KMS-11 (cell line): ENCODE results near the gene HSD17B8.

Experiments used
- H2AFZ ChIP-seq: fragments of 200-600 bp; sonication (generic); 2 replicates; pipeline ENCODE4 v1.6.1; 2016; ENCODE audit warnings: antibody characterized with exemption, mixed run types, low read depth
- H3K27ac ChIP-seq: fragments of 200-600 bp; sonication (generic); 2 replicates; pipeline ENCODE4 v1.6.1; 2016; ENCODE audit warnings: mild to moderate bottlenecking, mixed run types
- H3K27me3 ChIP-seq: fragments of 200-600 bp; sonication (generic); 2 replicates; pipeline ENCODE4 v1.6.1; 2017; ENCODE audit warnings: mild to moderate bottlenecking, low read depth, mixed run types, moderate library complexity; ENCODE audit not compliant: insufficient read depth
- H3K36me3 ChIP-seq: fragments of 200-600 bp; sonication (generic); 2 replicates; pipeline ENCODE4 v1.6.1; 2017; ENCODE audit warnings: mild to moderate bottlenecking, mixed run types; ENCODE audit not compliant: insufficient read depth
- H3K4me1 ChIP-seq: fragments of 200-600 bp; sonication (generic); 2 replicates; pipeline ENCODE4 v1.6.1; 2016; ENCODE audit warnings: mild to moderate bottlenecking, low read depth, mixed run types; ENCODE audit not compliant: poor library complexity, severe bottlenecking
- H3K4me2 ChIP-seq: fragments of 200-600 bp; sonication (generic); 2 replicates; pipeline ENCODE4 v1.7.0; 2016; ENCODE audit warnings: mild to moderate bottlenecking, mixed run types
- H3K4me3 ChIP-seq: fragments of 200-600 bp; sonication (generic); IDR thresholded peaks from 2 replicates; pipeline ENCODE4 v1.6.1; 2017; ENCODE audit warnings: low read depth, low read length, mixed read lengths; ENCODE audit not compliant: insufficient read depth
- H3K79me2 ChIP-seq: fragments of 200-600 bp; sonication (generic); 2 replicates; pipeline ENCODE4 v1.6.1; 2016; ENCODE audit warnings: low read depth, mixed run types; ENCODE audit not compliant: insufficient read depth
- H3K9ac ChIP-seq: fragments of 200-600 bp; sonication (generic); 2 replicates; pipeline ENCODE4 v1.6.1; 2016; ENCODE audit warnings: mild to moderate bottlenecking, mixed run types
- H4K20me1 ChIP-seq: fragments of 200-600 bp; sonication (generic); 2 replicates; pipeline ENCODE4 v1.6.1; 2016; ENCODE audit warnings: mild to moderate bottlenecking, mixed run types; ENCODE audit not compliant: insufficient read depth
- TF ChIP-seq, protein P1 (sequence below): fragments of 200-600 bp; sonication (generic); conservative IDR thresholded peaks from 2 replicates; pipeline ENCODE4 v1.6.1; 2017; ENCODE audit warnings: low read depth, mild to moderate bottlenecking, antibody characterized with exemption, low read length, moderate library complexity, mixed read lengths

HSD17B8 gene

DNA sequence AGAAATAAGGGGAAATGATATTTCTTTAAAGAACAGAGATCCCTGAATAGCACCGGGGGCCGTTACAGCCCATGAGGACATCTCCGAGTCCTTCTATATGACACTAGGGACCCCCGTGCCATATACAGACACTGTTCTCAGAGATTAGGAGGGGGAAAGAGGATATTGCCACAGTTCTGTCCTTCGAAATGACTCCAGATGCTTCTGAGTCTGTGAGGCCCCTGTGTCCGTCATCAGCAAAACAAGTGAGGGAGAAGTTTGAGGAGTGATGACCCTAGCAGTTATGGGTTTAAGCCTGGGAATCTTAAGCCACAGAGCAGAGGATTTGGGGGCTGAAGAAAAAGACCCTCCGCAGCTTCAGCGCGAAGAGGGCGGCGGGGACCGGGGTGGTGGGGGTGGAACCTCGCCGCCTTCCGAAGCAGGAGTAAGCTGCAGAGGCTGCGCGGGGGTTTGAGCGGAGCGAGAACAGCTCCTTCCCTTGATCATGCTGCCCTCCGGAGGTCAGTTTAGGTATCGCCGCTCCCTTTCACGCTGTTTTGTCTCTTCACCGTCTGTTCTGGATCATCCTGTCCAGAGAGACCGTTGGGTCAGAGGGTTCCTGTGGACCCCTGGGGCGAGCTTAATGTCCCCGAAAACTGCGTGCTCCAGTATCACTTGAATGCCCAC lies 43.7 kb downstream of the HSD17B8 start:
- peaks cover 9% of the 10 kb centered on the region for H3K4me1 ChIP-seq
- no peaks in the 10 kb centered on the region for H3K79me2 ChIP-seq
- H4K20me1 ChIP-seq: no peaks in the 10 kb centered on the region
- TF ChIP-seq, protein P1, sequence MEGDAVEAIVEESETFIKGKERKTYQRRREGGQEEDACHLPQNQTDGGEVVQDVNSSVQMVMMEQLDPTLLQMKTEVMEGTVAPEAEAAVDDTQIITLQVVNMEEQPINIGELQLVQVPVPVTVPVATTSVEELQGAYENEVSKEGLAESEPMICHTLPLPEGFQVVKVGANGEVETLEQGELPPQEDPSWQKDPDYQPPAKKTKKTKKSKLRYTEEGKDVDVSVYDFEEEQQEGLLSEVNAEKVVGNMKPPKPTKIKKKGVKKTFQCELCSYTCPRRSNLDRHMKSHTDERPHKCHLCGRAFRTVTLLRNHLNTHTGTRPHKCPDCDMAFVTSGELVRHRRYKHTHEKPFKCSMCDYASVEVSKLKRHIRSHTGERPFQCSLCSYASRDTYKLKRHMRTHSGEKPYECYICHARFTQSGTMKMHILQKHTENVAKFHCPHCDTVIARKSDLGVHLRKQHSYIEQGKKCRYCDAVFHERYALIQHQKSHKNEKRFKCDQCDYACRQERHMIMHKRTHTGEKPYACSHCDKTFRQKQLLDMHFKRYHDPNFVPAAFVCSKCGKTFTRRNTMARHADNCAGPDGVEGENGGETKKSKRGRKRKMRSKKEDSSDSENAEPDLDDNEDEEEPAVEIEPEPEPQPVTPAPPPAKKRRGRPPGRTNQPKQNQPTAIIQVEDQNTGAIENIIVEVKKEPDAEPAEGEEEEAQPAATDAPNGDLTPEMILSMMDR: peak; percentile 74
- peak overlapping the region; percentile 83 for H3K9ac ChIP-seq
- peak overlapping the region; percentile 97 for H2AFZ ChIP-seq
- peak overlapping the region; percentile 100 for H3K4me2 ChIP-seq
- H3K36me3 ChIP-seq: no peaks in the 10 kb centered on the region
- H3K4me3 ChIP-seq: no peak overlapping the region
- no peaks in the 10 kb centered on the region for H3K27me3 ChIP-seq
- H3K27ac ChIP-seq: peak overlapping the region; percentile 88

DNA sequence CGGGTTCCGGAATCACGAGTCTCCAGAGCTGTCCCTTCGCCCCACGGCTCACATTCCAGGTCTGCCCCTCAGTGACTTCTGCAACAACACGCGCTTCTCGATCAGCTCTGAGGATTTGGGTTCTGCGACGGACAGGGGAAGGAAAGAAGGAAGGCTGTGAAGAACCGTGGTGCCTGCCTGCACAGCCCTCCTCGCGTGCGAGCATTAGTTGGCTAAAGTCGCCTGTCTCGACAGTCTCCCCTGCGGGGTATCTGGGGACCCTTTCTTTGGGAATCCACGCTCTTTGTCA lies 44.1 kb downstream of the HSD17B8 start:
- Histone ChIP-seq H3K4me3 (no peak overlapping the region), H4K20me1 (no peaks in the 10 kb centered on the region), H2AFZ (peak overlapping the region; percentile 97), H3K4me1 (peaks cover 9% of the 10 kb centered on the region), H3K36me3 (no peaks in the 10 kb centered on the region), H3K27me3 (no peaks in the 10 kb centered on the region), H3K4me2 (peak overlapping the region; percentile 100), H3K9ac (peak overlapping the region; percentile 83), H3K79me2 (no peaks in the 10 kb centered on the region), H3K27ac (peak overlapping the region; percentile 88)
- TF ChIP-seq, protein P1: peak; percentile 34

GRCh38 chr6:33248932-33249731 lies 44.7 kb downstream of the HSD17B8 start:
- Histone ChIP-seq H3K27me3 (no peaks in the 10 kb centered on the region), H3K4me2 (peak overlapping the region; percentile 100)
- TF ChIP-seq, protein P1: no peak; the same call in 1 of the 2 replicates

DNA sequence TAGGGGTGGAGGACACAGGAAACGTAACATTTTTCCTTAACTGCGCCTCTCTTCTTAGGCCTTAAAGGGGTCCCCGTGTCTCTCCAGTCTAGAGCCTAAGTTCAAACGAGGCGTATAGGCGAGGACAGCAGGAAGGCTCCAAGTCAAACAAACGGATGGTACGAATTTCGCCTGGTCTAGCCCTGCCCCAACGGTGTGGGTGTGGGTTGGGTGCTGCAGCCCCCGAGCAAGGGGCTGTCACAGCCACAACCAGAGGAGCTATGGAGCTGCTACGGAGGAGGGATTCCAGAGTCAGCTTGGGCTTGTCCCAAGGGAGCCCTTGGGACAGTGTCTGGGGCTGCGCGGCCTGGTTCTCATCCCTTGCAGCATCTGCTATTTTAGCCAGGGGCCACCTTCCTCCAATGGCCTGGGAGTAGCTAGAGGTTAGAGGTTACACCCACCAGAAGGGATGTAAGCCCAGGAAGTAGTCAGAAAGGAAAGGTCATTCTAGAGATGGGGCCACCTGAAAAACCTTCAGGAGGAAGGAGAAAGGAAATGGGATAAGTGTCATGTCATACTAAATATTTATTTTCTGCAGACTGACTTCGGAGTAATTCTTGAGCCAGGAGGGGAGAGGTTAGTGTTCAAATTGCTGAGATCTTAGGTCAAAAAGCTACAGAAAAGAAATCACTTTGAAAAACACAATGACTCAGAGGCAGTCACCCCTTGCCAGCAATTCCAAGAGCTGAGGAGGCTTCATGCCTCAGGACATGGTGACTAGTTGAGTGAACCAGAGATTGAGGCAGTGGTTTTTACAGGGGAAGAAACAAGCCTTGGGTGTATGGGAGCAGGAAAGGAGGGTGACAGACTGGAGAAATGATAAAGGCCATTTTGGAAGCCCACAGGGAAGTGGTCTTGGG lies 45.5 kb downstream of the HSD17B8 start:
- Histone ChIP-seq H3K79me2 (no peaks in the 10 kb centered on the region), H3K4me3 (no peak overlapping the region), H3K4me2 (peak overlapping the region; percentile 61), H3K36me3 (no peaks in the 10 kb centered on the region), H4K20me1 (no peaks in the 10 kb centered on the region), H2AFZ (peak overlapping the region; percentile 44; the same call in 1 of the 2 replicates), H3K4me1 (peaks cover 9% of the 10 kb centered on the region), H3K9ac (peak overlapping the region; percentile 73), H3K27me3 (no peaks in the 10 kb centered on the region), H3K27ac (peak overlapping the region; percentile 59)
- TF ChIP-seq, protein P1: no peak

More at GRCh38 chr6:33248932-33249731, 44.7 kb downstream of the HSD17B8 start:
- Histone ChIP-seq H3K36me3 (no peaks in the 10 kb centered on the region), H3K79me2 (no peaks in the 10 kb centered on the region), H3K4me3 (no peak overlapping the region), H3K4me1 (peaks cover 9% of the 10 kb centered on the region), H3K27ac (peak overlapping the region; percentile 88), H2AFZ (peak overlapping the region; percentile 97), H4K20me1 (no peaks in the 10 kb centered on the region), H3K9ac (peak overlapping the region; percentile 83)
